Astrocyte (in vitro differentiated cells and primary cell): Measurements from ENCODE around the gene TMEM184A.

Experiments
- CTCF ChIP-seq: IDR thresholded peaks from 2 replicates; pipeline ENCODE4 v1.5.1; 2011; ENCODE audit warnings: low read depth, mild to moderate bottlenecking, inconsistent platforms, low read length, moderate library complexity; ENCODE audit not compliant: insufficient read depth
- EZH2 ChIP-seq: IDR thresholded peaks from 2 replicates; pipeline ENCODE4 v1.6.1; 2012; ENCODE audit warnings: mild to moderate bottlenecking, low read length, inconsistent platforms; ENCODE audit not compliant: insufficient read depth

- TF ChIP-seq CTCF (no peak), EZH2 (no peak)
Measured at GRCh38 chr7:1521456-1521855, 34.5 kb downstream of the TMEM184A start.
